Natural killer cell (primary cell): ENCODE measurements around the gene SPECC1. TPM values are rescaled to one million over a fixed set of nuclear protein-coding genes. Genes with fewer than 3 reads are reported as not detected.

Source experiments
- ATAC-seq, 3 donors: fragments of 150-1000 bp in 2 of 3; fragments of 200-7000 bp in 1 of 3; cut with Tn5 transposase; 1 replicate in 1 of 3; 2 replicates in 2 of 3; pipeline ENCODE4 v1.10.0; 2021; ENCODE audit warnings: mild to moderate bottlenecking in 2 of 3, moderate library complexity in 2 of 3
- DNase-seq, 2 donors: peaks; one replicate each; pipeline versions ENCODE4 v3.0.0 to v3.0.0-alpha.2; 2013 to 2021; ENCODE audit warnings: mixed read lengths in 1 of 2
- H3K27ac ChIP-seq: one replicate; pipeline ENCODE4 v1.5.1; 2013; ENCODE audit warnings: mild to moderate bottlenecking, low read length
- H3K27me3 ChIP-seq: one replicate; pipeline ENCODE4 v1.6.1; 2013; ENCODE audit warnings: low read length; ENCODE audit not compliant: control insufficient read depth, insufficient read depth
- H3K36me3 ChIP-seq: one replicate; pipeline ENCODE4 v1.6.1; 2013; ENCODE audit warnings: low read length; ENCODE audit not compliant: control insufficient read depth, insufficient read depth
- H3K4me1 ChIP-seq: one replicate; pipeline ENCODE4 v1.6.1; 2013; ENCODE audit warnings: low read length; ENCODE audit not compliant: control insufficient read depth, insufficient read depth
- H3K4me3 ChIP-seq: one replicate; pipeline ENCODE4 v1.5.1; 2013; ENCODE audit warnings: low read length
- H3K9me3 ChIP-seq: one replicate; pipeline ENCODE4 v1.6.1; 2013; ENCODE audit warnings: low read length; ENCODE audit not compliant: control insufficient read depth, insufficient read depth
- H3K27ac Mint-ChIP-seq, 2 donors: one replicate each; pipeline ENCODE4 v1.8.0; 2022; ENCODE audit warnings: mild to moderate bottlenecking in 2 of 2, mixed read lengths in 2 of 2, moderate library complexity in 1 of 2
- H3K27me3 Mint-ChIP-seq, 2 donors: one replicate each; pipeline ENCODE4 v1.8.0; 2022; ENCODE audit warnings: low read depth in 2 of 2, mixed read lengths in 2 of 2
- H3K36me3 Mint-ChIP-seq: one replicate; pipeline ENCODE4 v1.8.0; 2022; ENCODE audit warnings: mixed read lengths
- H3K4me1 Mint-ChIP-seq, 2 donors: one replicate each; pipeline ENCODE4 v1.8.0; 2022; ENCODE audit warnings: mixed read lengths in 2 of 2
- H3K4me3 Mint-ChIP-seq: one replicate; pipeline ENCODE4 v1.8.0; 2022; ENCODE audit warnings: mild to moderate bottlenecking, moderate library complexity, mixed read lengths
- H3K9me3 Mint-ChIP-seq, 2 donors: one replicate each; pipeline ENCODE4 v1.8.0; 2022; ENCODE audit warnings: mixed read lengths in 2 of 2
- CTCF ChIP-seq: fragments of 200-600 bp; IDR thresholded peaks from one replicate; pipeline ENCODE4 v1.8.0; 2022; ENCODE audit warnings: antibody characterized with exemption
- WGBS: methylation state at CpG from one replicate; pipeline ENCODE4 v1.1.7; 2013; ENCODE audit warnings: missing lambda C conversion rate; ENCODE audit not compliant: insufficient coverage; 5-methylcytosine and 5-hydroxymethylcytosine counted together
- intact Hi-C: fragments of 100-400 bp; cut with micrococcal nuclease; formaldehyde crosslinking; loops from one replicate; pipeline ENCODE4 v1.14.2; 2022
- total RNA-seq, 4 donors: library from RNA; stranded (reverse); fragments of 120-200 nt in 1 of 4; gene quantifications; one replicate each; pipeline versions ENCODE4 v1.2.3 to v1.2.4, GENCODE V29; 2013 to 2022

The SPECC1 gene
- total RNA-seq, 3 donors from 2014 or later (not counting 1 experiment from before 2014, with no cell fraction given), result 29.3 to 45.1 (median 37.2) TPM

- Mint-ChIP-seq H3K9me3 (peaks cover 0 to 3% of the 10 kb centered on the region in 2 donors), H3K4me1 (peaks cover 1 to 3% of the 10 kb centered on the region in 2 donors), H3K4me3 (no peak overlapping the region), H3K27ac (no peak overlapping the region), H3K27me3 (no peaks in the 10 kb centered on the region), H3K36me3 (peaks cover 21% of the 10 kb centered on the region)
- Histone ChIP-seq H3K27me3 (no peaks in the 10 kb centered on the region), H3K27ac (no peak overlapping the region), H3K9me3 (no peaks in the 10 kb centered on the region), H3K4me3 (no peak overlapping the region), H3K4me1 (no peaks in the 10 kb centered on the region), H3K36me3 (peaks cover 20% of the 10 kb centered on the region)
- TF ChIP-seq CTCF, result no peak
- intact Hi-C loops, result no loop called here
- no peak for ATAC-seq
- no peak for DNase-seq
- WGBS, result 77% methylated on average over 1 of the region's 1 CpG
These were observed 247.8 kb downstream of the SPECC1 start for GRCh38 chr17:20257008-20257407.

- no peak overlapping the region for H3K4me3 Mint-ChIP-seq
- TF ChIP-seq CTCF, result no peak
- no peaks in the 10 kb centered on the region for H3K27me3 ChIP-seq
- H3K36me3 ChIP-seq, result peaks cover 20% of the 10 kb centered on the region
- H3K27me3 Mint-ChIP-seq, result no peaks in the 10 kb centered on the region
- intact Hi-C loops, result no loop called here
- peaks cover 8 to 11% of the 10 kb centered on the region in 2 donors for H3K4me1 Mint-ChIP-seq
- no peak overlapping the region for H3K4me3 ChIP-seq
- no peak for DNase-seq
- peaks cover 0 to 3% of the 10 kb centered on the region in 2 donors for H3K9me3 Mint-ChIP-seq
- ATAC-seq, result no peak
- no peaks in the 10 kb centered on the region for H3K9me3 ChIP-seq
- WGBS, result 92% methylated on average over 3 of the region's 3 CpGs
- H3K36me3 Mint-ChIP-seq, result peaks cover 21% of the 10 kb centered on the region
- H3K4me1 ChIP-seq, result peaks cover 3% of the 10 kb centered on the region
- H3K27ac ChIP-seq, result no peak overlapping the region
- H3K27ac Mint-ChIP-seq, result no peak overlapping the region
These were observed 248.6 kb downstream of the SPECC1 start for GRCh38 chr17:20257798-20258197.

- WGBS, result 100% methylated on average over 2 of the region's 4 CpGs
These were observed 250.5 kb downstream of the SPECC1 start for GRCh38 chr17:20259668-20260067.

More at GRCh38 chr17:20259668-20260067, 250.5 kb downstream of the SPECC1 start:
- Mint-ChIP-seq H3K36me3 (peaks cover 21% of the 10 kb centered on the region), H3K4me1 (peaks cover 8 to 12% of the 10 kb centered on the region in 2 donors), H3K27me3 (no peaks in the 10 kb centered on the region), H3K27ac (no peak overlapping the region), H3K9me3 (peaks cover 0 to 3% of the 10 kb centered on the region in 2 donors), H3K4me3 (no peak overlapping the region)
- ATAC-seq, result no peak
- Histone ChIP-seq H3K4me3 (no peak overlapping the region), H3K36me3 (peaks cover 18% of the 10 kb centered on the region), H3K4me1 (peaks cover 6% of the 10 kb centered on the region), H3K27ac (no peak overlapping the region), H3K9me3 (no peaks in the 10 kb centered on the region), H3K27me3 (no peaks in the 10 kb centered on the region)
- intact Hi-C loops, result no loop called here
- no peak for DNase-seq
- no peak for TF ChIP-seq CTCF
